Measurements from ENCODE around the gene ITGB6.

Gene ITGB6

GRCh38 chr2:160105366-160105765 lies 94.7 kb downstream of the ITGB6 start:
- no peak overlapping the region for H3K4me3 ChIP-seq (ENCODE audit: low read depth, low read length)
- no peak for DNase-seq (ENCODE audit: low read depth)
- TF ChIP-seq POLR2A (IDR thresholded peaks at IDR 0.05; ENCODE audit: extremely low read depth, insufficient read length) (no peak), MYC (IDR thresholded peaks at IDR 0.05; ENCODE audit: low read depth, low read length) (no peak), MAX (IDR thresholded peaks at IDR 0.05; ENCODE audit: low read depth, low read length) (no peak)
- TF ChIP-seq, protein P1, sequence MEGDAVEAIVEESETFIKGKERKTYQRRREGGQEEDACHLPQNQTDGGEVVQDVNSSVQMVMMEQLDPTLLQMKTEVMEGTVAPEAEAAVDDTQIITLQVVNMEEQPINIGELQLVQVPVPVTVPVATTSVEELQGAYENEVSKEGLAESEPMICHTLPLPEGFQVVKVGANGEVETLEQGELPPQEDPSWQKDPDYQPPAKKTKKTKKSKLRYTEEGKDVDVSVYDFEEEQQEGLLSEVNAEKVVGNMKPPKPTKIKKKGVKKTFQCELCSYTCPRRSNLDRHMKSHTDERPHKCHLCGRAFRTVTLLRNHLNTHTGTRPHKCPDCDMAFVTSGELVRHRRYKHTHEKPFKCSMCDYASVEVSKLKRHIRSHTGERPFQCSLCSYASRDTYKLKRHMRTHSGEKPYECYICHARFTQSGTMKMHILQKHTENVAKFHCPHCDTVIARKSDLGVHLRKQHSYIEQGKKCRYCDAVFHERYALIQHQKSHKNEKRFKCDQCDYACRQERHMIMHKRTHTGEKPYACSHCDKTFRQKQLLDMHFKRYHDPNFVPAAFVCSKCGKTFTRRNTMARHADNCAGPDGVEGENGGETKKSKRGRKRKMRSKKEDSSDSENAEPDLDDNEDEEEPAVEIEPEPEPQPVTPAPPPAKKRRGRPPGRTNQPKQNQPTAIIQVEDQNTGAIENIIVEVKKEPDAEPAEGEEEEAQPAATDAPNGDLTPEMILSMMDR (IDR thresholded peaks at IDR 0.05; ENCODE audit: low read depth, low read length) = no peak

GRCh38 chr2:160104115-160104514 lies 96.0 kb downstream of the ITGB6 start:
- TF ChIP-seq MAX (IDR thresholded peaks at IDR 0.05; ENCODE audit: low read depth, low read length) = no peak
- TF ChIP-seq, protein P1 (IDR thresholded peaks at IDR 0.05; ENCODE audit: low read depth, low read length) = no peak
- no peak for TF ChIP-seq MYC (IDR thresholded peaks at IDR 0.05; ENCODE audit: low read depth, low read length)
- TF ChIP-seq POLR2A (IDR thresholded peaks at IDR 0.05; ENCODE audit: extremely low read depth, insufficient read length) = no peak
- no peak overlapping the region for H3K4me3 ChIP-seq (ENCODE audit: low read depth, low read length)
- DNase-seq (ENCODE audit: low read depth) = no peak

DNA sequence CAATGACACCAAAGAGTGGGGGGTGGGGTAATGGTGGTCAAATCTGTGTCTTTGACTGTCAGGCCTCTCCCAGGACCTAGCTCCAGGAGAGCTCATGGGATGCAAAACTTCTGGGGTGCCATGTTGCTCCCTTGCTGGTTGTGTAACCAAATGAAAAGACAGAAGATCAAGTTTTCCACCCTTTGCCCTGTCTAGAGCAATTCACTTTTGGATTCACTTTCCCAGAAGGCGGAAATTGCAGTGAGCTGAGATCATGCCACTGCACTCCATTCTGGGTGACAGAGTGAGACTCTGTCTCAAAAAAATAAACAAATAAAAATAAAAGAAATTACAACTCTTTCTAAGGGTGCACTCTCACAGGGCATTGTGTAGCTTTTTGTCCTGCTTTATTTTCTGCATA lies 102.7 kb downstream of the ITGB6 start:
- no peak for DNase-seq (ENCODE audit: low read depth)
- H3K4me3 ChIP-seq (ENCODE audit: low read depth, low read length) = no peak overlapping the region
- TF ChIP-seq POLR2A (IDR thresholded peaks at IDR 0.05; ENCODE audit: extremely low read depth, insufficient read length) (no peak), MYC (IDR thresholded peaks at IDR 0.05; ENCODE audit: low read depth, low read length) (no peak), MAX (IDR thresholded peaks at IDR 0.05; ENCODE audit: low read depth, low read length) (no peak)
- TF ChIP-seq, protein P1 (IDR thresholded peaks at IDR 0.05; ENCODE audit: low read depth, low read length) = no peak

GRCh38 chr2:160096409-160096808 lies 103.7 kb downstream of the ITGB6 start:
- peak; percentile 15 for DNase-seq (ENCODE audit: low read depth)
- no peak overlapping the region for H3K4me3 ChIP-seq (ENCODE audit: low read depth, low read length)
- TF ChIP-seq POLR2A (IDR thresholded peaks at IDR 0.05; ENCODE audit: extremely low read depth, insufficient read length) = no peak
- TF ChIP-seq MAX (IDR thresholded peaks at IDR 0.05; ENCODE audit: low read depth, low read length) = no peak
- TF ChIP-seq, protein P1 (IDR thresholded peaks at IDR 0.05; ENCODE audit: low read depth, low read length) = no peak
- TF ChIP-seq MYC (IDR thresholded peaks at IDR 0.05; ENCODE audit: low read depth, low read length) = no peak

DNA sequence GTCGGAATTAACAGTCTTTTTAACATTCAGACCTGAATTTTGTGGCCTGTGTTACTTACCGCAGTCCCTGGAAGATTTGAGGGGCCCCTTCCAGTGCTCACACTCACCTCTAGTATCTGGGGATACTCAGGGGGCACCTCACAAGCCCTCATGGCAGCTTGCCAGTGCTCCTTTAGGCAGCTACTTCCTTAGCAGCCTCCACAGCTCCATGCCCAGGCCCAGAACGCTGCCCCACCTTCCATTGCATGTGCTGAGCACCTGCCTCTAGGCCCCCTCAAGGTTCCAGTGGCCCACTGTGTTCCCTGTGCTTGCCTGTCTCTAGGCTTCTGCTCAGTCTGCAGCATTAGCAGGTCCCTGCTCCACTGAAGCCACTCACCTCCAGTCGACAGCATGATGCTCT lies 107.6 kb downstream of the ITGB6 start:
- no peak for DNase-seq (ENCODE audit: low read depth)
- TF ChIP-seq MAX (IDR thresholded peaks at IDR 0.05; ENCODE audit: low read depth, low read length) (no peak), POLR2A (IDR thresholded peaks at IDR 0.05; ENCODE audit: extremely low read depth, insufficient read length) (no peak), MYC (IDR thresholded peaks at IDR 0.05; ENCODE audit: low read depth, low read length) (no peak)
- TF ChIP-seq, protein P1 (IDR thresholded peaks at IDR 0.05; ENCODE audit: low read depth, low read length) = no peak
- no peak overlapping the region for H3K4me3 ChIP-seq (ENCODE audit: low read depth, low read length)

GRCh38 chr2:160091381-160091780 lies 108.7 kb downstream of the ITGB6 start:
- no peak for DNase-seq (ENCODE audit: low read depth)
- TF ChIP-seq, protein P1 (IDR thresholded peaks at IDR 0.05; ENCODE audit: low read depth, low read length) = no peak
- TF ChIP-seq MYC (IDR thresholded peaks at IDR 0.05; ENCODE audit: low read depth, low read length) = no peak
- no peak for TF ChIP-seq POLR2A (IDR thresholded peaks at IDR 0.05; ENCODE audit: extremely low read depth, insufficient read length)
- no peak for TF ChIP-seq MAX (IDR thresholded peaks at IDR 0.05; ENCODE audit: low read depth, low read length)
- H3K4me3 ChIP-seq (ENCODE audit: low read depth, low read length) = no peak overlapping the region

Measured in NB4 (cell line).